ENCODE results near the gene LARP1. TPM values are rescaled to one million over a fixed set of nuclear protein-coding genes. Genes with fewer than 3 reads are reported as not detected.

Gene LARP1
- polyA plus RNA-seq, 1 donor (not counting 4 experiments of a cell fraction or from before 2014, with no cell fraction given), result 65.6 TPM

- H3K36me3 ChIP-seq (ENCODE audit: control insufficient read depth in 2 of 2, extremely low read depth in 1 of 2, insufficient read depth in 2 of 2, low read length in 2 of 2), result peaks cover 0 to 5% of the 10 kb centered on the region in 2 experiments
- no peak for FAIRE-seq
- peaks cover 52% of the 10 kb centered on the region for H3K4me1 ChIP-seq (ENCODE audit: control insufficient read depth, extremely low read depth, insufficient read depth, low read length)
- TF ChIP-seq CTCF (optimal IDR thresholded peaks at IDR 0.05 in 1 of 3, IDR thresholded peaks at IDR 0.05 in 1 of 3, conservative IDR thresholded peaks at IDR 0.05 in 1 of 3; ENCODE audit: extremely low read depth in 1 of 3, insufficient read depth in 2 of 3, low read length in 3 of 3) (no peak), EZH2 (IDR thresholded peaks at IDR 0.05; ENCODE audit: low read length) (no peak)
- H3K9ac ChIP-seq (ENCODE audit: control insufficient read depth, extremely low read depth, insufficient read depth, low read length), result peak overlapping the region; percentile 64
- H3K27ac ChIP-seq (ENCODE audit: control insufficient read depth, insufficient read depth, low read length), result peak overlapping the region; percentile 96
- peak overlapping the region; percentile 65 for H3K4me2 ChIP-seq (ENCODE audit: control insufficient read depth, extremely low read depth, insufficient read depth, low read depth, low read length)
- H3K79me2 ChIP-seq (ENCODE audit: control insufficient read depth, insufficient read depth, low read length), result no peaks in the 10 kb centered on the region
- H3K9me3 ChIP-seq (ENCODE audit: control insufficient read depth, low read depth, low read length), result no peaks in the 10 kb centered on the region
- H4K20me1 ChIP-seq (ENCODE audit: control insufficient read depth, extremely low read depth, insufficient read depth, low read length), result peaks cover 6% of the 10 kb centered on the region
- H2AFZ ChIP-seq (ENCODE audit: control insufficient read depth, low read length), result peak overlapping the region; percentile 65
- DNase-seq (ENCODE audit: low read depth, low spot score), result no peak
- no peaks in the 10 kb centered on the region for H3K27me3 ChIP-seq (ENCODE audit: control insufficient read depth, extremely low read depth, insufficient read depth, low read length)
- H3K9me1 ChIP-seq (ENCODE audit: control insufficient read depth, extremely low read depth, insufficient read depth, low read length), result peaks cover 5% of the 10 kb centered on the region
- H3K4me3 ChIP-seq (ENCODE audit: control insufficient read depth in 2 of 3, extremely low read depth in 1 of 3, insufficient read depth in 2 of 3, low read depth in 1 of 3, low read length in 3 of 3), result peak overlapping the region in 2 of 3 experiments; percentile 1 to 19
- dilution Hi-C loops (cut with MboI; ENCODE audit: extremely low pct_ligation_motif_present, low sequenced_read_pairs), result no loop called here
Observed at GRCh38 chr5:154830219-154830595, 75.0 kb downstream of the LARP1 start.

GRCh38 chr5:154830596-154830995 is 75.4 kb downstream of the LARP1 start:
- peaks cover 0 to 5% of the 10 kb centered on the region in 2 experiments for H3K36me3 ChIP-seq (ENCODE audit: control insufficient read depth in 2 of 2, extremely low read depth in 1 of 2, insufficient read depth in 2 of 2, low read length in 2 of 2)
- no peak for TF ChIP-seq EZH2 (IDR thresholded peaks at IDR 0.05; ENCODE audit: low read length)
- TF ChIP-seq CTCF (optimal IDR thresholded peaks at IDR 0.05 in 1 of 3, IDR thresholded peaks at IDR 0.05 in 1 of 3, conservative IDR thresholded peaks at IDR 0.05 in 1 of 3; ENCODE audit: extremely low read depth in 1 of 3, insufficient read depth in 2 of 3, low read length in 3 of 3), result no peak
- H3K9me1 ChIP-seq (ENCODE audit: control insufficient read depth, extremely low read depth, insufficient read depth, low read length), result peaks cover 5% of the 10 kb centered on the region
- no peaks in the 10 kb centered on the region for H3K9me3 ChIP-seq (ENCODE audit: control insufficient read depth, low read depth, low read length)
- FAIRE-seq (no peak), DNase-seq (ENCODE audit: low read depth, low spot score) (no peak)
- peak overlapping the region; percentile 65 for H3K4me2 ChIP-seq (ENCODE audit: control insufficient read depth, extremely low read depth, insufficient read depth, low read depth, low read length)
- no peaks in the 10 kb centered on the region for H3K27me3 ChIP-seq (ENCODE audit: control insufficient read depth, extremely low read depth, insufficient read depth, low read length)
- no peak overlapping the region for H2AFZ ChIP-seq (ENCODE audit: control insufficient read depth, low read length)
- peaks cover 55% of the 10 kb centered on the region for H3K4me1 ChIP-seq (ENCODE audit: control insufficient read depth, extremely low read depth, insufficient read depth, low read length)
- H4K20me1 ChIP-seq (ENCODE audit: control insufficient read depth, extremely low read depth, insufficient read depth, low read length), result peaks cover 6% of the 10 kb centered on the region
- H3K4me3 ChIP-seq (ENCODE audit: control insufficient read depth in 2 of 3, extremely low read depth in 1 of 3, insufficient read depth in 2 of 3, low read depth in 1 of 3, low read length in 3 of 3), result no peak overlapping the region
- peak overlapping the region; percentile 64 for H3K9ac ChIP-seq (ENCODE audit: control insufficient read depth, extremely low read depth, insufficient read depth, low read length)
- H3K27ac ChIP-seq (ENCODE audit: control insufficient read depth, insufficient read depth, low read length), result peak overlapping the region; percentile 96
- no peaks in the 10 kb centered on the region for H3K79me2 ChIP-seq (ENCODE audit: control insufficient read depth, insufficient read depth, low read length)
- dilution Hi-C loops (cut with MboI; ENCODE audit: extremely low pct_ligation_motif_present, low sequenced_read_pairs), result no loop called here
